Measurements from ENCODE around the gene FOSL2.

The FOSL2 gene

GRCh38 chr2:28413899-28414295 lies 21.2 kb downstream of the FOSL2 start:
- DNase-seq = no peak

GRCh38 chr2:28414583-28414982 lies 21.9 kb downstream of the FOSL2 start:
- no peak for DNase-seq

GRCh38 chr2:28415010-28415409 lies 22.4 kb downstream of the FOSL2 start:
- no peak for DNase-seq

GRCh38 chr2:28415715-28416114 lies 23.1 kb downstream of the FOSL2 start:
- no peak for DNase-seq

GRCh38 chr2:28419003-28419402 lies 26.3 kb downstream of the FOSL2 start:
- DNase-seq = no peak

- no peak for DNase-seq
Observed at GRCh38 chr2:28419443-28420270, 27.0 kb downstream of the FOSL2 start.

GRCh38 chr2:28420722-28421121 lies 28.1 kb downstream of the FOSL2 start:
- no peak for DNase-seq

- DNase-seq = no peak
Observed at GRCh38 chr2:28422908-28423741, 30.5 kb downstream of the FOSL2 start.

- DNase-seq = no peak
Observed at GRCh38 chr2:28423856-28424605, 31.4 kb downstream of the FOSL2 start.

GRCh38 chr2:28424799-28425463 lies 32.3 kb downstream of the FOSL2 start:
- no peak for DNase-seq

GRCh38 chr2:28425464-28425835 lies 32.8 kb downstream of the FOSL2 start:
- no peak for DNase-seq

- no peak for DNase-seq
Observed at GRCh38 chr2:28427741-28428415, 35.2 kb downstream of the FOSL2 start.

GRCh38 chr2:28428486-28428885 lies 35.8 kb downstream of the FOSL2 start:
- DNase-seq = no peak

GRCh38 chr2:28429636-28430376 lies 37.1 kb downstream of the FOSL2 start:
- no peak for DNase-seq

GRCh38 chr2:28430377-28430765 lies 37.7 kb downstream of the FOSL2 start:
- no peak for DNase-seq

GRCh38 chr2:28430788-28431418 lies 38.2 kb downstream of the FOSL2 start:
- no peak for DNase-seq

GRCh38 chr2:28431741-28432140 lies 39.1 kb downstream of the FOSL2 start:
- DNase-seq = no peak

- no peak for DNase-seq
Observed at GRCh38 chr2:28432362-28432761, 39.7 kb downstream of the FOSL2 start.

- DNase-seq = no peak
Observed at GRCh38 chr2:28433215-28433614, 40.6 kb downstream of the FOSL2 start.

GRCh38 chr2:28433935-28434599 lies 41.4 kb downstream of the FOSL2 start:
- DNase-seq = no peak
